HG02588 (cell line): ENCODE results near the gene SND1.

ENCODE experiments used
- ATAC-seq: cut with Tn5 transposase; IDR thresholded peaks from one replicate; pipeline ENCODE4 v1.9.1; 2021; ENCODE audit warnings: mild to moderate bottlenecking, moderate library complexity; ENCODE audit not compliant: unreplicated experiment

The SND1 gene

GRCh38 chr7:127884066-127884559, 232.1 kb downstream of the SND1 start:
- no peak for ATAC-seq

GRCh38 chr7:127885222-127885772, 233.3 kb downstream of the SND1 start:
- no peak for ATAC-seq

- ATAC-seq = no peak
These were observed 233.8 kb downstream of the SND1 start for GRCh38 chr7:127885843-127886242.

GRCh38 chr7:127886248-127886647, 234.3 kb downstream of the SND1 start:
- ATAC-seq = no peak

GRCh38 chr7:127887096-127887495, 235.1 kb downstream of the SND1 start:
- ATAC-seq = no peak

- ATAC-seq = no peak
These were observed 235.6 kb downstream of the SND1 start for GRCh38 chr7:127887631-127888030.

- no peak for ATAC-seq
These were observed 236.4 kb downstream of the SND1 start for GRCh38 chr7:127888411-127888810.

GRCh38 chr7:127888825-127889224, 236.8 kb downstream of the SND1 start:
- no peak for ATAC-seq

GRCh38 chr7:127889677-127890076, 237.7 kb downstream of the SND1 start:
- no peak for ATAC-seq

GRCh38 chr7:127890726-127891125, 238.7 kb downstream of the SND1 start:
- no peak for ATAC-seq

- no peak for ATAC-seq
These were observed 239.2 kb downstream of the SND1 start for GRCh38 chr7:127891144-127891543.

GRCh38 chr7:127891854-127892438, 240.0 kb downstream of the SND1 start:
- ATAC-seq = no peak

GRCh38 chr7:127892488-127893314, 240.7 kb downstream of the SND1 start:
- no peak for ATAC-seq

GRCh38 chr7:127893547-127893946, 241.6 kb downstream of the SND1 start:
- ATAC-seq = no peak

- ATAC-seq = no peak
These were observed 242.6 kb downstream of the SND1 start for GRCh38 chr7:127894588-127894987.

GRCh38 chr7:127895360-127895759, 243.4 kb downstream of the SND1 start:
- no peak for ATAC-seq

- ATAC-seq = no peak
These were observed 243.9 kb downstream of the SND1 start for GRCh38 chr7:127895814-127896280.

GRCh38 chr7:127896659-127897058, 244.7 kb downstream of the SND1 start:
- no peak for ATAC-seq

- no peak for ATAC-seq
These were observed 245.9 kb downstream of the SND1 start for GRCh38 chr7:127897704-127898454.

GRCh38 chr7:127899411-127899810, 247.4 kb downstream of the SND1 start:
- no peak for ATAC-seq

GRCh38 chr7:127900141-127900540, 248.1 kb downstream of the SND1 start:
- ATAC-seq = no peak
